CD4-positive, alpha-beta T cell treated with Interleukin-2 at 100 ng/mL for 4 hours (primary cell): ENCODE measurements around the gene DOCK1.

Experiments
- DNase-seq: peaks from one replicate; pipeline ENCODE4 v3.0.0-alpha.2; 2020; ENCODE audit warnings: low spot score

The DOCK1 gene

GRCh38 chr10:127039435-127039834 is 134.2 kb downstream of the DOCK1 start:
- no peak for DNase-seq

GRCh38 chr10:127040756-127041155 is 135.5 kb downstream of the DOCK1 start:
- DNase-seq = no peak

- no peak for DNase-seq
Measured at GRCh38 chr10:127041552-127041951, 136.3 kb downstream of the DOCK1 start.

DNA sequence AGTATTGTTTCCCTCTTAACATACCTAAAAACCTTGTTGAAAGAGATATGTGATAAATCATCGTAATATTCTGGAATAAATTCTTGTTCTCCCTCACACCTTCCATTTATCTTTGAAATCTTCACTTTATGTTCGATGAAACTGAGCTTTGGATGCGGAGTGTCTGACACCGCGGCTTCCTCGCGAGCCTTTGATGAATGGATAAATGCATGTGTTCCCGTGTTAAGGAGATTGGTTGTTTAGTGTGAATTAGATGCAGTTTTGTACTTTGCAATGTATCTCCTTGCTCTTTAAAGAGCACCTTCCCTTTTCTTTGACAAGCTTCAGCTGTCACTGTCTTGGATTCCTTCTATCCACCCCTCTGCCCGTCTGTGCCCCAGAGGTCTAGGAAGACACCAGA is 138.1 kb downstream of the DOCK1 start:
- no peak for DNase-seq

- no peak for DNase-seq
Measured at GRCh38 chr10:127044186-127044585, 139.0 kb downstream of the DOCK1 start.

- no peak for DNase-seq
Measured at GRCh38 chr10:127046975-127047877, 142.0 kb downstream of the DOCK1 start.

- no peak for DNase-seq
Measured at GRCh38 chr10:127047878-127048238, 142.6 kb downstream of the DOCK1 start.

- no peak for DNase-seq
Measured at GRCh38 chr10:127048630-127049029, 143.4 kb downstream of the DOCK1 start.

DNA sequence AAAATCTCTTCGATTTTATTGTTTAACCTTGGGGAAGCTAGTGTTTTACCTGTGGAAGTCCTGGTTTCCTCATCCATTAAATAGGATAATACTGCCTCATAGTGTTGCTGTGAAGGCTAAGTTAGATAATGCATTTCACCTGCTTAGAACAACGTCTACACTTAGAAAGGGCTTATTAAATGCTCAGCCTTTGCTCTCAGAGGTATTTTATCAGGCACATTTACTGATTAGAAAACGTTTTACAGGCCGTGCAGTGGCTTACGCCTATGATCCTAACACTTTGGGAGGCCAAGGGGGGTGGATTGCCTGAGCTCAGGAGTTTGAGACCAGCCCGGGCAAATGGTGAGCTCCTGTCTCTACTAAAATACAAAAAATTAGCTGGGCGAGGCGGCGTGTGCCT is 146.8 kb downstream of the DOCK1 start:
- DNase-seq = no peak

GRCh38 chr10:127055263-127055662 is 150.0 kb downstream of the DOCK1 start:
- no peak for DNase-seq

DNA sequence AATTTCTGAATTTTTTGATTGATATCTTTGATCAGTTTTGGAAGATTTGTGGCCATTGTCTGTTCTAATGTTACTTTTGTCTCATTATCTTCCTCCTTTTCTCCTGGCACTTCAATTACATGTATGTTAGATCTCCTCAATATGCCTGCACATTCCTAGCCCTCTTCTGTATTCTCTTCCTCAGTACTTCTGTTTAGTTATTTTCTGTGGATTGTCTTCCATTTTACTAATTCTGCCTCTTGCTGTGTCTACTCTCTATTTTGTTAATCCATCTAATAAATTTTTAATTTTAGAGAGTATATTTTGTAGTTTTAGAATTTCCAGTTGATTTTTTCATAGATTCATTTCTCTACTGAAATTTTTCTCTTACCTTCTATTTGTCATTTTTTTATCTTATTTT is 154.1 kb downstream of the DOCK1 start:
- no peak for DNase-seq

DNA sequence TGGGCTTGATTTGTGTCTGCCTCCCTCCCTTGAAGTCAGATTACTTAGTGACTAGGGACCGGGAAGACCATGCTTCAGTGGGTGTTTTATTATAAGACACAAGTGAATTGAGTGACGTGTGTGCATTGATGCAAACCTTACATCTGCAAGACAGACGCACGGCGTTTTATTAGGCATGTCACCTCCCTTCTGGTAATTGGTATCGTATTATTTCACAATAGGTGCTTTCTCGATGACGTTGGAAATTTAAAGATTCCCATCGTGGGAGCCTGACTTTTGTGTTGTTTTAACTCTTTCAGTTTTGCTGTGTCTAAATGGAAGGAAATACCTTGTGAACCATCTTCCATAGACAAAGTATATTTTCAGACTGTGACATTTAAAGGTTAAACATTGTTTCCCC is 158.5 kb downstream of the DOCK1 start:
- no peak for DNase-seq

- DNase-seq = no peak
Measured at GRCh38 chr10:127064474-127064873, 159.2 kb downstream of the DOCK1 start.

DNA sequence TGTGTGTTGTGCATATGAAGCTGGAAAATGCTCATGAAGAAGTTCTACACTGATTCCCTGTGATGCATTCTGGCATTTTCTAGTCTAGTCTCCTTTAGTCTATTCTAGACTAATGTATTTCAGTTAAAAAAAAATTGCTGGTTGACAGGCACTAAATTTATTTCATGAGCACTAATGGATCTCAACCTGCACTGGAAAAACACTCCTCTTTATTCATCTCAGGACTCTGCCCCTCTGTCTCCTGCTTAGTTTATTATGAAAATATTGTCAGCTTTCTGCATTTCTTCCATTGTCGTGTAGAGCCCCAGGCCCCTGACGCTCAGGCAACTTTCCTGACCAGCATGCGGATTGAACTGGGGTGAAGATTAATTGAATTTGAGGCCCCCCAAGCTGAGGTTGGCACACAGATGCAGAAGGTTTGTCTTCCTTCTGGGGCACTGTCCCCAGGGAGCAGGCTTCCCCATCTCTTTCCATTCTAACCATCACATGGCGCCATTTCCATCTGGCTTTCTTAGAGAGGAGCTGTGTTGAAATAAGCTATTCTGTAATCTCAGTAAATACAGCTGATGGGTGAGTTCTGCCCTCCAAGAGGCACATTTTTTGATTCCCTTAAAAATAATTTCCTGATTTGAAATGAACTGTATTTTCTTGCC is 162.4 kb downstream of the DOCK1 start:
- no peak for DNase-seq

- DNase-seq = no peak
Measured at GRCh38 chr10:127068485-127068884, 163.3 kb downstream of the DOCK1 start.

DNA sequence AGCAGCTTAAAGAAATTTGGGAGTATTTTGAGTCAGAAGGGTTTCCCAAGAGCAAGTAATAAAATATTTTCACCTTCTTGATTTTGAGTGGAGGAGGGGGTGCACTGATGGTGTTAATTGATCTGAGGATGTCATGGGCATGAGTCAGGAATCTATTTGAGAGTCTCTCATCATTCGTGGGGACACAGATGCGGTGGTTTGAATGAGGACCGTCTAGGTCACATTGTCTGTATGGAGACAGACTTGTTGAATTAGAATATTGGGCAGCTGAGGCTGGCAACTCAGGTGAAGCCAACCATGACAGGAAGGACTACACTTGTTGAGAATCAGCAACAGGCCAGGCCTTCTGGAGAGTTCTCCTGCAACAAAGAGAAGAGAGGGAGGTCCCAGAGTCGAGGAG is 164.2 kb downstream of the DOCK1 start:
- no peak for DNase-seq

DNA sequence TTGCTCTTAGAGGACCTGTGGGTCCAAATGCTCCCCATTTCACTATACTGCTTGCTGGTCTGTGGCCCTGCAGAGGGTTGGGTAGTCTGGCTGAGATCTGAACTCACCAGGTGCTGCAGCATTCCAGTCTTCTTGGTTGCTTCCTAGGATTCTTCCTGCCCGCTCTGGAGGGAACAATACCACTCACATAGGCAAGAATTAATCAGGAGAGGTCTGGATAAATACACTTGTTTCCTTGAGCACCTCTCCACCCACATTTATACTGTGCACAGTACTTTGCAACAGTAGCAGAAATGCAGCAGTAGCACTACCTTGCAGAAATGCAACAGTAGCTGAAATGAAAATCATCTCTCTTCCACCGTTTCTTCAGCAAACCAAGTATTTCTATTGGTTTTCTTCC is 165.9 kb downstream of the DOCK1 start:
- DNase-seq = no peak

GRCh38 chr10:127073666-127074065 is 168.4 kb downstream of the DOCK1 start:
- DNase-seq = no peak

DNA sequence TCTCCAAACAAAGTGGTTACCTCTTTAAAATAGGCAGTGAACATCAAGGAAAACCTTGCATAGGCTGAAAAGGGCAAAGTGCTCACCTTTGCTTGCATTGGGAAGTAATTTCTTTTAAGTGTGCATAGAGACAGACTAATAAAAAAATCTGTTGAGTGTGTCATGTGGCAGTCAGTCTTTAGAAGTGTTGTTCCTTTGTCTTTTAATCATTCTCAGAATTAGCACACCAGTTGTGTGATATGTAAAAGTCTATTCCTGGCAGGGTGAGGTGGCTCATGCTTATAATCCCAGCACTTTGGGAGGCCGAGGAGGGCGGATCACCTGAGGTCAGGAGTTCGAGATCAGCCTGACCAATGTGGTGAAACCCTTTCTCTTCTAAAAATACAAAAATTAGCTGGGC is 174.2 kb downstream of the DOCK1 start:
- DNase-seq = no peak

DNA sequence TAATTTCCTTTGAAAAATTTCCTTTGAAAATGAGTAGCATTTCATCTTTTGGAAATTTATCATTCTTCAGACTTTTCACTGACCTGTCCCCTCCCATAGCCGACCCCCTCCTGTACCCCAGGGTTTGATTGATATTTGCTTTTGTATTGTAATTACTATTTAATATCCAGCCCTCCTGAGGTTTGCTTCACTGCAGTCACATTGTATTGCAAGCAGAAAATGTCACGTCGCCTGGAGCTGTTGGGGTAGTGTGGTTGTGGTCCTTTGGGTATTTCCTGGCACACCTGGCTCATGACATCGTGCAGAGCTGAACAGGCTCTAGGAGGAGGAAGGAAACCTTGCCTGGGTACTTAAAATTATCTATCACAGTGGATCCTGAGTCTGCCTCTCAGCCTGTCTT is 175.1 kb downstream of the DOCK1 start:
- DNase-seq = no peak

- DNase-seq = no peak
Measured at GRCh38 chr10:127081851-127082345, 176.7 kb downstream of the DOCK1 start.

- no peak for DNase-seq
Measured at GRCh38 chr10:127082651-127083050, 177.4 kb downstream of the DOCK1 start.

GRCh38 chr10:127085957-127086356 is 180.7 kb downstream of the DOCK1 start:
- DNase-seq = no peak
